HEK293 (cell line): ENCODE results near the gene ZBTB5.

Source experiments
- CTCF ChIA-PET: fragments of 350-600 bp; formaldehyde crosslinking; extraction: SDS; loops from one replicate; lab custom pipeline; 2021; ENCODE audit warnings: antibody characterized with exemption; lab: Yijun Ruan, JAX
- POLR2A ChIA-PET: fragments of 300-600 bp; formaldehyde crosslinking; extraction: SDS; loops from one replicate; lab custom pipeline; 2020; ENCODE audit warnings: antibody characterized with exemption, inconsistent platforms; lab: Yijun Ruan, JAX
- H3K27ac ChIP-seq: fragments of 200-500 bp; sonication (Bioruptor generic); 2 replicates; pipeline ENCODE4 v1.5.1; 2014; ENCODE audit warnings: low read depth, low read length, control low read depth, inconsistent platforms; ENCODE audit errors: extremely low read depth
- H3K36me3 ChIP-seq, 2 experiments: fragments of 200-500 bp in 1 of 2; sonication (Bioruptor generic) in 1 of 2; 1 replicate in 1 of 2; 2 replicates in 1 of 2; pipeline ENCODE4 v1.5.1; 2014 to 2017; ENCODE audit warnings: inconsistent platforms in 2 of 2, low read length in 2 of 2; ENCODE audit not compliant: control insufficient read depth in 2 of 2, insufficient read depth in 1 of 2
- H3K4me1 ChIP-seq: fragments of 200-500 bp; sonication (Bioruptor generic); 2 replicates; pipeline ENCODE4 v1.5.1; 2014; ENCODE audit warnings: mild to moderate bottlenecking, low read length, inconsistent platforms; ENCODE audit not compliant: control insufficient read depth, insufficient read depth
- H3K4me3 ChIP-seq: 2 replicates; pipeline ENCODE4 v1.5.1; 2011; ENCODE audit warnings: low read depth, mild to moderate bottlenecking, control low read depth, low read length, moderate library complexity
- H3K9me3 ChIP-seq: fragments of 200-500 bp; sonication (Bioruptor generic); 2 replicates; pipeline ENCODE4 v1.5.1; 2014; ENCODE audit warnings: low read depth, low read length, inconsistent platforms; ENCODE audit not compliant: control insufficient read depth, insufficient read depth
- EGR2 ChIP-seq: fragments of 450-650 bp; formaldehyde crosslinking; IDR thresholded peaks from 2 replicates; pipeline ENCODE4 v1.5.1; 2016; ENCODE audit warnings: low read depth, missing biosample characterization, missing genetic modification characterization
- GFI1B ChIP-seq: fragments of 450-650 bp; formaldehyde crosslinking; IDR thresholded peaks from 2 replicates; pipeline ENCODE4 v1.5.1; 2016; ENCODE audit warnings: missing biosample characterization, missing genetic modification characterization
- GLIS1 ChIP-seq: fragments of 450-650 bp; formaldehyde crosslinking; IDR thresholded peaks from 2 replicates; pipeline ENCODE4 v1.5.1; 2016; ENCODE audit warnings: missing biosample characterization, missing genetic modification characterization
- GLIS2 ChIP-seq: fragments of 450-650 bp; formaldehyde crosslinking; IDR thresholded peaks from 2 replicates; pipeline ENCODE4 v1.5.1; 2016; ENCODE audit warnings: missing biosample characterization, missing genetic modification characterization
- SCRT2 ChIP-seq: fragments of 450-650 bp; formaldehyde crosslinking; IDR thresholded peaks from 2 replicates; pipeline ENCODE4 v1.5.1; 2016; ENCODE audit warnings: missing biosample characterization, missing genetic modification characterization
- SP3 ChIP-seq: fragments of 450-650 bp; formaldehyde crosslinking; IDR thresholded peaks from 2 replicates; pipeline ENCODE4 v1.5.1; 2016; ENCODE audit warnings: missing biosample characterization, missing genetic modification characterization
- YY2 ChIP-seq: fragments of 450-650 bp; formaldehyde crosslinking; IDR thresholded peaks from 2 replicates; pipeline ENCODE4 v1.5.1; 2016; ENCODE audit warnings: missing biosample characterization, missing genetic modification characterization
- ZBTB48 ChIP-seq: fragments of 450-650 bp; formaldehyde crosslinking; IDR thresholded peaks from 2 replicates; pipeline ENCODE4 v1.5.1; 2016; ENCODE audit warnings: missing biosample characterization, missing genetic modification characterization
- ZBTB8A ChIP-seq: fragments of 450-650 bp; formaldehyde crosslinking; IDR thresholded peaks from 2 replicates; pipeline ENCODE4 v1.5.1; 2016; ENCODE audit warnings: missing biosample characterization, missing genetic modification characterization
- ZFP41 ChIP-seq: fragments of 450-650 bp; formaldehyde crosslinking; IDR thresholded peaks from 2 replicates; pipeline ENCODE4 v1.5.1; 2016; ENCODE audit warnings: missing biosample characterization, missing genetic modification characterization, borderline replicate concordance
- ZIC2 ChIP-seq: fragments of 450-650 bp; formaldehyde crosslinking; IDR thresholded peaks from 2 replicates; pipeline ENCODE4 v1.5.1; 2016; ENCODE audit warnings: missing biosample characterization, missing genetic modification characterization
- ZNF37A ChIP-seq: fragments of 450-650 bp; IDR thresholded peaks from 2 replicates; pipeline ENCODE4 v1.5.1; 2018; ENCODE audit warnings: missing biosample characterization, missing genetic modification characterization
- ZNF394 ChIP-seq: fragments of 450-650 bp; formaldehyde crosslinking; IDR thresholded peaks from 2 replicates; pipeline ENCODE4 v1.5.1; 2016; ENCODE audit warnings: missing biosample characterization, missing genetic modification characterization, mild to moderate bottlenecking, moderate library complexity, borderline replicate concordance
- ZNF404 ChIP-seq: fragments of 450-650 bp; formaldehyde crosslinking; IDR thresholded peaks from 2 replicates; pipeline ENCODE4 v1.5.1; 2017; ENCODE audit warnings: missing biosample characterization, missing genetic modification characterization
- ZNF629 ChIP-seq: fragments of 450-650 bp; formaldehyde crosslinking; IDR thresholded peaks from 2 replicates; pipeline ENCODE4 v1.5.1; 2017; ENCODE audit warnings: missing biosample characterization, missing genetic modification characterization
- ZNF660 ChIP-seq: fragments of 450-650 bp; IDR thresholded peaks from 2 replicates; pipeline ENCODE4 v1.5.1; 2018; ENCODE audit warnings: missing biosample characterization, mild to moderate bottlenecking, missing genetic modification characterization
- ZNF701 ChIP-seq: fragments of 450-650 bp; formaldehyde crosslinking; IDR thresholded peaks from 2 replicates; pipeline ENCODE4 v1.5.1; 2016; ENCODE audit warnings: missing biosample characterization, missing genetic modification characterization
- ZNF707 ChIP-seq: fragments of 450-650 bp; formaldehyde crosslinking; IDR thresholded peaks from 2 replicates; pipeline ENCODE4 v1.5.1; 2016; ENCODE audit warnings: missing biosample characterization, missing genetic modification characterization
- ZNF791 ChIP-seq: fragments of 450-650 bp; formaldehyde crosslinking; IDR thresholded peaks from 2 replicates; pipeline ENCODE4 v1.5.1; 2016; ENCODE audit warnings: missing biosample characterization, missing genetic modification characterization
- TF ChIP-seq, protein P1 (sequence below): fragments of 450-650 bp; formaldehyde crosslinking; optimal IDR thresholded peaks from 2 replicates; pipeline ENCODE3; 2016; ENCODE audit warnings: missing biosample characterization, mild to moderate bottlenecking, missing genetic modification characterization
- TF ChIP-seq, protein P2 (sequence below): fragments of 450-650 bp; formaldehyde crosslinking; IDR thresholded peaks from 2 replicates; pipeline ENCODE4 v1.5.1; 2016; ENCODE audit warnings: missing biosample characterization, missing genetic modification characterization
- TF ChIP-seq, protein P3 (sequence below): fragments of 450-650 bp; formaldehyde crosslinking; IDR thresholded peaks from 2 replicates; pipeline ENCODE4 v1.5.1; 2016; ENCODE audit warnings: missing biosample characterization, missing genetic modification characterization
- TF ChIP-seq, protein P4 (sequence below): fragments of 450-650 bp; formaldehyde crosslinking; IDR thresholded peaks from 2 replicates; pipeline ENCODE4 v1.5.1; 2016; ENCODE audit warnings: missing biosample characterization, missing genetic modification characterization
- TF ChIP-seq, protein P5 (sequence below): fragments of 450-650 bp; formaldehyde crosslinking; conservative IDR thresholded peaks from 2 replicates; pipeline ENCODE4 v1.5.1; 2016; ENCODE audit warnings: low read depth, missing biosample characterization, missing genetic modification characterization

Gene ZBTB5

DNA sequence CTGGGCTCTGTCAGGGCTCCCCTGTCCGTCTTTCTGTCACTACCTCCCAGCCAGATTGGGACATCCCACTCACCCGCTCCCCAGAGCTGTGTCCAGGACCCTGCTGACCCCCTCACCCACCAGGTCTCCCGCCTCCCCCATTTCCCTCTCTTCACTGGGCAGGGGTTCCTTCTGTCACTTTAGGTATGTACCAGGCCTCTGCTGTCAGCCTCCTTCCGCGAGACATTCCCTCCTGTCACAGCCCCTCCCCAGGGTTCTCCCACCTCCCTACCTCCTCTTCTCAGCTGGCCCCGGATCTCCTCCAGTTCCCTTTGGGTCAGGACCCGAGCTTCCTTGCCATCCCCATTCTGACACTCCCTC is 21.0 kb upstream of the ZBTB5 start (continued):
- TF ChIP-seq, protein P1, sequence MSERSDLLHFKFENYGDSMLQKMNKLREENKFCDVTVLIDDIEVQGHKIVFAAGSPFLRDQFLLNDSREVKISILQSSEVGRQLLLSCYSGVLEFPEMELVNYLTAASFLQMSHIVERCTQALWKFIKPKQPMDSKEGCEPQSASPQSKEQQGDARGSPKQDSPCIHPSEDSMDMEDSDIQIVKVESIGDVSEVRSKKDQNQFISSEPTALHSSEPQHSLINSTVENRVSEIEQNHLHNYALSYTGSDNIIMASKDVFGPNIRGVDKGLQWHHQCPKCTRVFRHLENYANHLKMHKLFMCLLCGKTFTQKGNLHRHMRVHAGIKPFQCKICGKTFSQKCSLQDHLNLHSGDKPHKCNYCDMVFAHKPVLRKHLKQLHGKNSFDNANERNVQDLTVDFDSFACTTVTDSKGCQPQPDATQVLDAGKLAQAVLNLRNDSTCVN (tag by site-specific recombination), result no peak

DNA sequence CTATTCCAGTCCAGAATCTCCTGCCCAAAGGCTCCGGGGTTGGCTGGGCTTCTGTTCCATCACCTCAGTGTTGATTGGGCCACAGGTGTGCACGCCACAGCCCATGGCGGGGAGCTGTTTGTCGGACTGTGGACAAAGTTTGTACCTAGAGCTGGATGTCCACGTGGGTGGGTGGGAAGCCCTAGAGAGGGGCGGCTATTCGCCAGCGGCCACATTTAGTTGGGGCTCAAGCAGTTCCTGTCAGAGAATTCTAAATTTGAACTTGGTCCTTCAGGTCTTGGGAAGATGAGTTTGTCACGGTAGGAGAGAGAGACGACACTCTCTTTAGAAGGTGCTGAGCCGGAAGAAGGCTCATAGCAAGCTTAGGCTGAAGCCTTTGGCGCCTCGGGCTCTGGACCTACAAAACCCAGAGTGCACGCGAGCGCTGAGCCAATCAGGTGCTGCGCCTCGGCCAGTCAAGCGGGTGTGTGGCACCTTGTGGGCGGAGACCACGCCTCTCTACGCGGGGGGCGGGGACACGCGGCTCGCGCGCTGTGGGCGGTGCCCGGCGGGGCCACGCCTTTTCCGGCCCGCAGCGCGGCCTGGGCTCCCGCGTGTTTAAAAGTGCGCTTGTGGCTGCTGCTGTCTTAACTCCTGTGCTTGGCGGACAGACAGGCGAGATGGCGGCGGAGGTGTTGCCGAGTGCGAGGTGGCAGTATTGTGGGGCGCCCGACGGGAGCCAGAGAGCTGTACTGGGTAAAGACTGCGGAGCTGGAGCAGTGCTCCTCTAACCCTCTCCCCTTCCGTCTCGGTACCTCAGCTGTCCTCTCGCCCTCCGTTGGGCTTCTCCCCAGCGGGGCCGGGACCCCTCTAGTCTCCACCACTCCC is 20.4 kb upstream of the ZBTB5 start, which contains the start of gene POLR1E:
POLR1E (plus strand) TSS at position 560 of the 867 bp plus-strand sequence; CDS start at position 660, 100 bp downstream.
- H3K4me1 ChIP-seq, result no peaks in the 10 kb centered on the region
- POLR2A ChIA-PET, result interaction anchor here (0.7 to 3.3 kb wide), 20 partner anchors 10 to 907 kb away, joined by 3 to 39 read pairs (median 5); partner anchors contain the start of genes ALDH1B1, DCAF10, EXOSC3 and FBXO10
- TF ChIP-seq EGR2 (tag by site-specific recombination), result no peak
- TF ChIP-seq GFI1B (tag by site-specific recombination), result no peak
- no peak for TF ChIP-seq ZNF791
- no peak for TF ChIP-seq ZNF394 (tag by site-specific recombination)
- TF ChIP-seq, protein P2, sequence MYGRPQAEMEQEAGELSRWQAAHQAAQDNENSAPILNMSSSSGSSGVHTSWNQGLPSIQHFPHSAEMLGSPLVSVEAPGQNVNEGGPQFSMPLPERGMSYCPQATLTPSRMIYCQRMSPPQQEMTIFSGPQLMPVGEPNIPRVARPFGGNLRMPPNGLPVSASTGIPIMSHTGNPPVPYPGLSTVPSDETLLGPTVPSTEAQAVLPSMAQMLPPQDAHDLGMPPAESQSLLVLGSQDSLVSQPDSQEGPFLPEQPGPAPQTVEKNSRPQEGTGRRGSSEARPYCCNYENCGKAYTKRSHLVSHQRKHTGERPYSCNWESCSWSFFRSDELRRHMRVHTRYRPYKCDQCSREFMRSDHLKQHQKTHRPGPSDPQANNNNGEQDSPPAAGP (tag by site-specific recombination), result 0 out of 2 replicates have a peak, but pooled peaks have one; percentile 16
- TF ChIP-seq, protein P3, sequence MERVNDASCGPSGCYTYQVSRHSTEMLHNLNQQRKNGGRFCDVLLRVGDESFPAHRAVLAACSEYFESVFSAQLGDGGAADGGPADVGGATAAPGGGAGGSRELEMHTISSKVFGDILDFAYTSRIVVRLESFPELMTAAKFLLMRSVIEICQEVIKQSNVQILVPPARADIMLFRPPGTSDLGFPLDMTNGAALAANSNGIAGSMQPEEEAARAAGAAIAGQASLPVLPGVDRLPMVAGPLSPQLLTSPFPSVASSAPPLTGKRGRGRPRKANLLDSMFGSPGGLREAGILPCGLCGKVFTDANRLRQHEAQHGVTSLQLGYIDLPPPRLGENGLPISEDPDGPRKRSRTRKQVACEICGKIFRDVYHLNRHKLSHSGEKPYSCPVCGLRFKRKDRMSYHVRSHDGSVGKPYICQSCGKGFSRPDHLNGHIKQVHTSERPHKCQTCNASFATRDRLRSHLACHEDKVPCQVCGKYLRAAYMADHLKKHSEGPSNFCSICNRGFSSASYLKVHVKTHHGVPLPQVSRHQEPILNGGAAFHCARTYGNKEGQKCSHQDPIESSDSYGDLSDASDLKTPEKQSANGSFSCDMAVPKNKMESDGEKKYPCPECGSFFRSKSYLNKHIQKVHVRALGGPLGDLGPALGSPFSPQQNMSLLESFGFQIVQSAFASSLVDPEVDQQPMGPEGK (tag by site-specific recombination), result 0 out of 2 replicates have a peak, but pooled peaks have one; percentile 16
- no peak for TF ChIP-seq ZNF37A (tag by site-specific recombination)
- TF ChIP-seq, protein P4, sequence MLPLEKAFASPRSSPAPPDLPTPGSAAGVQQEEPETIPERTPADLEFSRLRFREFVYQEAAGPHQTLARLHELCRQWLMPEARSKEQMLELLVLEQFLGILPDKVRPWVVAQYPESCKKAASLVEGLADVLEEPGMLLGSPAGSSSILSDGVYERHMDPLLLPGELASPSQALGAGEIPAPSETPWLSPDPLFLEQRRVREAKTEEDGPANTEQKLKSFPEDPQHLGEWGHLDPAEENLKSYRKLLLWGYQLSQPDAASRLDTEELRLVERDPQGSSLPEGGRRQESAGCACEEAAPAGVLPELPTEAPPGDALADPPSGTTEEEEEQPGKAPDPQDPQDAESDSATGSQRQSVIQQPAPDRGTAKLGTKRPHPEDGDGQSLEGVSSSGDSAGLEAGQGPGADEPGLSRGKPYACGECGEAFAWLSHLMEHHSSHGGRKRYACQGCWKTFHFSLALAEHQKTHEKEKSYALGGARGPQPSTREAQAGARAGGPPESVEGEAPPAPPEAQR (tag by site-specific recombination), result no peak
- peak; percentile 40; the same call in 1 of the 2 replicates for TF ChIP-seq ZNF660 (tag by site-specific recombination)
- TF ChIP-seq GLIS2 (tag by site-specific recombination), result peak; percentile 62
- TF ChIP-seq ZFP41 (tag by site-specific recombination), result no peak
- no peak for TF ChIP-seq ZBTB48 (tag by site-specific recombination)
- TF ChIP-seq, protein P5, sequence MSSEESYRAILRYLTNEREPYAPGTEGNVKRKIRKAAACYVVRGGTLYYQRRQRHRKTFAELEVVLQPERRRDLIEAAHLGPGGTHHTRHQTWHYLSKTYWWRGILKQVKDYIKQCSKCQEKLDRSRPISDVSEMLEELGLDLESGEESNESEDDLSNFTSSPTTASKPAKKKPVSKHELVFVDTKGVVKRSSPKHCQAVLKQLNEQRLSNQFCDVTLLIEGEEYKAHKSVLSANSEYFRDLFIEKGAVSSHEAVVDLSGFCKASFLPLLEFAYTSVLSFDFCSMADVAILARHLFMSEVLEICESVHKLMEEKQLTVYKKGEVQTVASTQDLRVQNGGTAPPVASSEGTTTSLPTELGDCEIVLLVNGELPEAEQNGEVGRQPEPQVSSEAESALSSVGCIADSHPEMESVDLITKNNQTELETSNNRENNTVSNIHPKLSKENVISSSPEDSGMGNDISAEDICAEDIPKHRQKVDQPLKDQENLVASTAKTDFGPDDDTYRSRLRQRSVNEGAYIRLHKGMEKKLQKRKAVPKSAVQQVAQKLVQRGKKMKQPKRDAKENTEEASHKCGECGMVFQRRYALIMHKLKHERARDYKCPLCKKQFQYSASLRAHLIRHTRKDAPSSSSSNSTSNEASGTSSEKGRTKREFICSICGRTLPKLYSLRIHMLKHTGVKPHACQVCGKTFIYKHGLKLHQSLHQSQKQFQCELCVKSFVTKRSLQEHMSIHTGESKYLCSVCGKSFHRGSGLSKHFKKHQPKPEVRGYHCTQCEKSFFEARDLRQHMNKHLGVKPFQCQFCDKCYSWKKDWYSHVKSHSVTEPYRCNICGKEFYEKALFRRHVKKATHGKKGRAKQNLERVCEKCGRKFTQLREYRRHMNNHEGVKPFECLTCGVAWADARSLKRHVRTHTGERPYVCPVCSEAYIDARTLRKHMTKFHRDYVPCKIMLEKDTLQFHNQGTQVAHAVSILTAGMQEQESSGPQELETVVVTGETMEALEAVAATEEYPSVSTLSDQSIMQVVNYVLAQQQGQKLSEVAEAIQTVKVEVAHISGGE (tag by site-specific recombination), result peak; percentile 47; the same call in 1 of the 2 replicates
- TF ChIP-seq GLIS1, result peak; percentile 62; the same call in 1 of the 2 replicates
- TF ChIP-seq ZNF404 (tag by site-specific recombination), result no peak
- TF ChIP-seq ZBTB8A (tag by site-specific recombination), result peak; percentile 32; the same call in 1 of the 2 replicates
- no peak for TF ChIP-seq ZNF701 (tag by site-specific recombination)
- TF ChIP-seq YY2 (tag by site-specific recombination), result peak; percentile 71
- TF ChIP-seq, protein P1 (tag by site-specific recombination), result peak; percentile 79
- peak; percentile 21; the same call in 1 of the 2 replicates for TF ChIP-seq ZIC2
- TF ChIP-seq SP3 (tag by site-specific recombination), result peak; percentile 94
- TF ChIP-seq SCRT2 (tag by site-specific recombination), result peak; percentile 73
- no peak for TF ChIP-seq ZNF707 (tag by site-specific recombination)
- TF ChIP-seq ZNF629 (tag by site-specific recombination), result 0 out of 2 replicates have a peak, but pooled peaks have one; percentile 25

More for the DNA sequence above, 20.4 kb upstream of the ZBTB5 start, which contains the start of gene POLR1E:
- Histone ChIP-seq H3K36me3 (peaks cover 0 to 34% of the 10 kb centered on the region in 2 experiments; a peak in 2 of 3 replicates), H3K4me3 (peak within 1 kb of the TSS; percentile 65), H3K27ac (peak within 1 kb of the TSS; percentile 50; the same call in 1 of the 2 replicates), H3K9me3 (no peaks in the 10 kb centered on the region)
- CTCF ChIA-PET, result interaction anchor here (0.5 to 1.1 kb wide), 5 partner anchors 77 to 778 kb away, joined by 3 to 4 read pairs (median 3); no protein-coding TSS in a partner anchor
